Measurements from ENCODE around the gene TMEM233. TPM values are rescaled to one million over a fixed set of nuclear protein-coding genes. Genes with fewer than 3 reads are reported as not detected.

TMEM233 gene
- total and polyA plus RNA-seq, 2 experiments from 2014 or later, result 0.24 to 0.71 TPM

- TF ChIP-seq NANOG (IDR thresholded peaks at IDR 0.05; ENCODE audit: borderline replicate concordance) (no peak), ZNF114 (CRISPR knock-in tag; IDR thresholded peaks at IDR 0.05) (no peak), CREB1 (CRISPR knock-in tag; IDR thresholded peaks at IDR 0.05; ENCODE audit: low read depth) (no peak), ETS1 (IDR thresholded peaks at IDR 0.05) (no peak), CTCF (conservative IDR thresholded peaks at IDR 0.05; ENCODE audit: low read depth in 2 of 2) (no peak), JUNB (IDR thresholded peaks at IDR 0.05; ENCODE audit: unreplicated experiment) (no peak), POLR2AphosphoS5 (IDR thresholded peaks at IDR 0.05; ENCODE audit: low read depth) (no peak), REST (IDR thresholded peaks at IDR 0.05; ENCODE audit: unreplicated experiment) (no peak), STAT1 (IDR thresholded peaks at IDR 0.05; ENCODE audit: unreplicated experiment) (no peak), EZH2phosphoT487 (IDR thresholded peaks at IDR 0.05; ENCODE audit: unreplicated experiment) (no peak)
- Histone ChIP-seq H3K36me3 (ENCODE audit: insufficient read depth) (peaks cover 68% of the 10 kb centered on the region), H3K9me2 (ENCODE audit: insufficient read depth) (no peaks in the 10 kb centered on the region), H3K27ac (ENCODE audit: low read depth) (no peak overlapping the region), H3K4me2 (no peak overlapping the region), H3K4me3 (no peak overlapping the region), H3F3A (replicated peaks; ENCODE audit: low read depth) (0 out of 2 replicates have a peak, but pooled peaks cover 3% of the 10 kb centered on the region), H3K4me1 (ENCODE audit: insufficient read depth) (no peaks in the 10 kb centered on the region), H4K20me1 (replicated peaks; ENCODE audit: insufficient read depth) (peaks cover 38% of the 10 kb centered on the region; the same call in 1 of the 2 replicates), H2AFZ (no peak overlapping the region), H3K27me3 (ENCODE audit: insufficient read depth) (no peaks in the 10 kb centered on the region), H3K79me2 (replicated peaks; ENCODE audit: insufficient read depth) (peaks cover 24% of the 10 kb centered on the region)
- Mint-ChIP-seq H3K27me3 (ENCODE audit: insufficient read depth, low read depth, poor library complexity) (peaks cover 2% of the 10 kb centered on the region), H3K27ac (no peak overlapping the region), H3K4me3 (no peak overlapping the region), H3K9me3 (no peaks in the 10 kb centered on the region), H3K4me1 (peaks cover 10% of the 10 kb centered on the region), H3K36me3 (ENCODE audit: low read depth) (peaks cover 99% of the 10 kb centered on the region)
- ATAC-seq, result no peak
- no peak for DNase-seq (ENCODE audit: low spot score)
Measured at GRCh38 chr12:119674560-119674959, 81.0 kb downstream of the TMEM233 start.

Data from GM23338 (cell line).